ENCODE results near the gene GARS1.

- TF ChIP-seq ZNF695 (CRISPR knock-in tag; IDR thresholded peaks at IDR 0.05): no peak
- no peak for TF ChIP-seq SLC30A9 (CRISPR knock-in tag; IDR thresholded peaks at IDR 0.05)
- TF ChIP-seq TARDBP (IDR thresholded peaks at IDR 0.05): no peak
- no peak for TF ChIP-seq CTCF (IDR thresholded peaks at IDR 0.05 in 2 of 3, conservative IDR thresholded peaks at IDR 0.05 in 1 of 3; ENCODE audit: insufficient read depth in 2 of 3, low read depth in 1 of 3, low read length in 3 of 3)
- no peak for TF ChIP-seq PHF8 (IDR thresholded peaks at IDR 0.05; ENCODE audit: borderline replicate concordance, low read length)
- TF ChIP-seq ZNF512 (tag; IDR thresholded peaks at IDR 0.05): no peak
- TF ChIP-seq MAX (CRISPR knock-in tag; IDR thresholded peaks at IDR 0.05): no peak
- no peak for TF ChIP-seq GTF2B (IDR thresholded peaks at IDR 0.05; ENCODE audit: extremely low read depth, insufficient read length)
- TF ChIP-seq DNMT1 (IDR thresholded peaks at IDR 0.05): no peak
- TF ChIP-seq HOMEZ (CRISPR knock-in tag; IDR thresholded peaks at IDR 0.05): no peak
- TF ChIP-seq SAFB2 (IDR thresholded peaks at IDR 0.05; ENCODE audit: borderline replicate concordance, low read depth, low read length, severe bottlenecking): no peak
- TF ChIP-seq ATF2 (CRISPR knock-in tag; IDR thresholded peaks at IDR 0.05): no peak
Observed at GRCh38 chr7:30681331-30681797, 86.7 kb downstream of the GARS1 start.
